Type B pancreatic cell (in vitro differentiated cells): Measurements from ENCODE around the gene SUPT3H. TPM values are rescaled to one million over a fixed set of nuclear protein-coding genes. Genes with fewer than 3 reads are reported as not detected.

ENCODE experiments used
- DNase-seq: peaks from one replicate; pipeline ENCODE4 v3.0.0; 2021; ENCODE audit warnings: mixed read lengths; ENCODE audit not compliant: unreplicated experiment; ENCODE audit errors: extremely low spot score
- H3K27ac Mint-ChIP-seq: 2 replicates; pipeline ENCODE4 v1.8.0; 2021; ENCODE audit warnings: mild to moderate bottlenecking, mixed read lengths
- H3K27me3 Mint-ChIP-seq: 2 replicates; pipeline ENCODE4 v1.8.0; 2021; ENCODE audit warnings: mixed read lengths
- H3K36me3 Mint-ChIP-seq: 2 replicates; pipeline ENCODE4 v1.8.0; 2021; ENCODE audit warnings: mixed read lengths
- H3K4me1 Mint-ChIP-seq: one replicate; pipeline ENCODE4 v1.8.0; 2021; ENCODE audit warnings: mixed read lengths; ENCODE audit not compliant: unreplicated experiment
- H3K4me3 Mint-ChIP-seq: 2 replicates; pipeline ENCODE4 v1.8.0; 2021; ENCODE audit warnings: mild to moderate bottlenecking, mixed read lengths
- H3K9me3 Mint-ChIP-seq: 2 replicates; pipeline ENCODE4 v1.8.0; 2021; ENCODE audit warnings: mixed read lengths
- CTCF ChIP-seq: fragments of 200-600 bp; sonication (generic); conservative IDR thresholded peaks from 2 replicates; pipeline ENCODE4 v1.5.0; 2021; ENCODE audit warnings: antibody characterized with exemption, mild to moderate bottlenecking
- total RNA-seq: library from RNA; stranded (reverse); gene quantifications from 2 replicates; pipeline ENCODE4 v1.2.1, GENCODE V29; 2021; ENCODE audit warnings: low replicate concordance

The SUPT3H gene
- total RNA-seq, 1 donor from 2014 or later, result 18.4 TPM

- no peaks in the 10 kb centered on the region for H3K27me3 Mint-ChIP-seq
- no peak for TF ChIP-seq CTCF
- no peak overlapping the region for H3K4me3 Mint-ChIP-seq
- peaks cover 3% of the 10 kb centered on the region for H3K36me3 Mint-ChIP-seq
- DNase-seq, result no peak
- H3K27ac Mint-ChIP-seq, result no peak overlapping the region
- H3K4me1 Mint-ChIP-seq, result peaks cover 4% of the 10 kb centered on the region
- peaks cover 6% of the 10 kb centered on the region for H3K9me3 Mint-ChIP-seq
Observed at GRCh38 chr6:44935693-44936300, 441.9 kb downstream of the SUPT3H start.

DNA sequence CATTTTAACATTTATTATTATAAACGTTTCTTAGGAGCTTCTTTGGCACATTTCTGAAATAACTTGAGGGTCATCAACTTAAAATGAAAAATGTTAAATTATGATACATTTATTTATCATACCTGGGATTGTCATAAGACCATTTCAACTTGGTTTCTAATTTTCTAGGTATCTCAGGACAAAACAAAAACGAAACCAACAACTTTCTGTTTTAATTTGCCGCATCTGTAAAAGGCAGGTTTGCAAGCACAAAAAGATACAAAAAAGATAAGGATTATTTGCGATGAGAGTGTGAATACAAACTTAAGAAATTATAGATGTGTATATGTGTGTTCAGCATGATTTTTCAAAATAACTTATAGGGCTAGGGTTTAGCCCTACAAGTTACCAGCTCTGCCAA is 444.6 kb downstream of the SUPT3H start:
- DNase-seq, result no peak
- Mint-ChIP-seq H3K4me3 (no peak overlapping the region), H3K4me1 (peaks cover 4% of the 10 kb centered on the region), H3K27me3 (no peaks in the 10 kb centered on the region), H3K36me3 (no peaks in the 10 kb centered on the region), H3K27ac (no peak overlapping the region), H3K9me3 (no peaks in the 10 kb centered on the region)
- TF ChIP-seq CTCF, result no peak

- no peaks in the 10 kb centered on the region for H3K27me3 Mint-ChIP-seq
Observed at GRCh38 chr6:44932651-44933091, 445.1 kb downstream of the SUPT3H start.

DNA sequence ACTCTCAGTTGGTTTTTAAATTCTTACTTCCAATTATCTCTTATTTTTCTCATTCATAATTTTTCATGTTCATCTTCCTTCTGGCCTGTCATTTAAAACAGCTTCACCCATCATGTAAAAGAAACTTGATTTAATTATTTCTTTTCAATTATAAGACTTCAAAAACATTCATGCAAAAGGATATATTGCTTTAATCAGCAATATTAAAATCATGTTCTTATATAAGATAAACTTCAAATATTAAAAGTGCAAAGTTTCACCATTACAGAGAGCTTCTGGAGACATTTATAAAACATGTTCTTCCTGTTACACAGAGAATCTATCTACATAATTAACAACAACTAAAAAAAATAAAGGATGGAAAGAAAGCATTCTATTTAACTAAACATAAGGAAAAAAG is 446.3 kb downstream of the SUPT3H start:
- no peaks in the 10 kb centered on the region for H3K27me3 Mint-ChIP-seq
- H3K36me3 Mint-ChIP-seq, result no peaks in the 10 kb centered on the region
- no peak overlapping the region for H3K4me3 Mint-ChIP-seq
- no peak for DNase-seq
- H3K27ac Mint-ChIP-seq, result no peak overlapping the region
- H3K9me3 Mint-ChIP-seq, result no peaks in the 10 kb centered on the region
- H3K4me1 Mint-ChIP-seq, result peaks cover 4% of the 10 kb centered on the region
- no peak for TF ChIP-seq CTCF

More at GRCh38 chr6:44932651-44933091, 445.1 kb downstream of the SUPT3H start:
- H3K9me3 Mint-ChIP-seq, result no peaks in the 10 kb centered on the region
- H3K4me3 Mint-ChIP-seq, result no peak overlapping the region
- DNase-seq, result no peak
- no peak for TF ChIP-seq CTCF
- H3K4me1 Mint-ChIP-seq, result peaks cover 4% of the 10 kb centered on the region
- H3K36me3 Mint-ChIP-seq, result no peaks in the 10 kb centered on the region
- no peak overlapping the region for H3K27ac Mint-ChIP-seq

GRCh38 chr6:44926556-44926955 is 451.2 kb downstream of the SUPT3H start:
- Mint-ChIP-seq H3K36me3 (no peaks in the 10 kb centered on the region), H3K27ac (no peak overlapping the region), H3K4me3 (no peak overlapping the region), H3K4me1 (peaks cover 13% of the 10 kb centered on the region), H3K9me3 (no peaks in the 10 kb centered on the region), H3K27me3 (no peaks in the 10 kb centered on the region)
- no peak for TF ChIP-seq CTCF
- DNase-seq, result no peak
